Camera-type eye (tissue), 1 donor: ENCODE results near the gene DDO. TPM values are rescaled to one million over a fixed set of nuclear protein-coding genes. Genes with fewer than 3 reads are reported as not detected.

Source experiments
- total RNA-seq: library from RNA; depleted of rRNA; stranded (reverse); fragments of >200 nt; gene quantifications from one replicate; pipeline ENCODE4 v1.2.3, GENCODE V29; 2014

Gene DDO
- 0.16 TPM for total RNA-seq

DNA sequence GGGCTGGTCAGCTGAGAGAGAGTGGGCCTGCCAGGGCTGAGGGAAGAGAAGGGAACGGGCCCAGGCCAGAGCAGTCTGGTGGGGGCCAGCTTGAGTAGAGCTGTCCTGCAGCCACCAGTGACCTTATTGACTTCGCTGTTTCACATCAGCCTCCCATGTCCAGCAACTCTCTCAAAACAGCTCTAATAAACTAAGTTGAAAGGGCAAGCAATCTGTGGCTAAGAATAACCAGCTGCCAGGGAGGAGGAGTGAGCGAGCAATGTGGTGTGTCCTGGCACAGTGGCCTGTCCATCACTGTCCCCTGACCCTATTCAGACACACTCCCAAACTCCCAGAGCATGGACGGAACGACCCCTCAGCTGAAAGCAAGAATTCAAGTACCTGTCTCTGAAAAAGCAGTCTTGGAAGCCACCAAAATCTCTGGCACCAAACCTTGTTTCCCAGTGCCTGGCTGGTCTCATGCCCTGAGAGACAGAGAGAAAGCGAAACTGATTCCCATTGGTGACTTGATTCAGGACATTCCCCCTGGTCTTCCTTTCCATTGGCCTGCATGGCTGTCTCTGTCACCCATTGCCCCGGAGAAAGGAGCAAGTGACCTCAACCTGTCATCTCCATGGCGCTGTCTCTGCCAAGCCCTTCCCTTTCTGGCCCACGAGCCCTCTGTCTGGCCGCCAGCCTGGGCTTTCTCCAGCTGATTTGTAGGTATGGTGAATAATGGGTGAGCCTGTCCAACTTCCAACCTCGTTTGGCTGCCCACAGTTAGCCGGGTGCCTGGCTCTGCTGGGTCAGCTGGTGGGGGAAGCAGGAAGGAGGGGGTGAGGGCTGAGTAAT lies at the start of gene DDO:
DDO (minus strand) TSS at position 490 of the 831 bp plus-strand sequence. CDS start 2,113 bp downstream, outside the sequence.

GRCh38 chr6:110357664-110358552 lies 57.5 kb downstream of the DDO start, which contains the start of gene METTL24:
METTL24 (minus strand) TSS chr6:110358349; CDS start chr6:110358272, 77 bp downstream.

Other genes starting within 250 kb of the DDO start
- 31.2 TPM for gene WASF1, start 235.9 kb downstream of the DDO start, total RNA-seq
- gene CDC40, start 235.1 kb downstream of the DDO start, total RNA-seq = 41.9 TPM
- gene METTL24, start 57.2 kb downstream of the DDO start, total RNA-seq = 12.0 TPM
- 0.82 TPM for gene SLC22A16, start 61.0 kb upstream of the DDO start, total RNA-seq